HG03558 (cell line): ENCODE measurements around the gene CDK2AP2.
"Not testable (repeated sequence)": the region's sequence is repeated elsewhere in the genome, so short reads cannot be mapped to it uniquely, and the experiment has no call there.

ENCODE experiments used
- ATAC-seq: cut with Tn5 transposase; IDR thresholded peaks from one replicate; pipeline ENCODE4 v1.9.1; 2021; ENCODE audit warnings: moderate number of reproducible peaks; ENCODE audit not compliant: unreplicated experiment; ENCODE audit errors: extremely low read depth

Gene CDK2AP2

DNA sequence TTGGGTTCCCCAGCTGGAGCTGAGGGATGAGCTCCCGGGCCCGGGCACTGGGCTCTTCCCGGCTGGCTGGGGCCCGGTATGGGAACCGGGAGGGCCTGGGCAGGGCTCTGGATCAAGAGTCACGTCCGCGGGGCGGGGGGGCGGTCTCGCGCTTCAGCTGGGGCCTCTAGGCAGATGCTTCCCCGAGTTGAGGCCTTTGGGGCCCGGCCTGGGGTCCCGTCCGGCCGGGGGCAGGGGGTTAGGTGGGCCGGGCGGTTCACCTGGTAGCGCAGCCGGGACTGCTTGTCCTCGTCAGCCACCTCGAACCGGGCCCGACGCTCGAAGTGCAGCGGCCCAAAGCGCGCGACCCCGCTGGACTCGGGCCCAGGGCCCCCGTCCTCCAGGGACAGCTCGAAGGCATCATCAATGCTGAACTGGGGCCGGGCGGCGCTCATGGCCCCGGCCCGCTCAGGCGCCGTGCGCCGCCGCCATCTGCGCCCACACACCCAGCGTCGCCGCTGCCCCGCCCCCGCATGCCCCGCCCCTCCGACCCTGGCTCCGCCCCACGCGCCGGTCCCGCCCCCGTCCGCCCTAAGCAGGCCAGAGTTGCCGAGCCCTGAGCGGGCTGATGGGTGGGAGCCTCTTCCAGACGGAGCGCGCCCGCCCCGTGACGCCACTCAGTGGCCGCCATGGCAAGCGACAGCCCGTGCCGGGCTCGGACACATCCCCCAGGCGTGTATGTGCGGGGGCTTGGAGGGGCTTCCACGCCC is 39.0 kb downstream of the CDK2AP2 start, which contains the start of gene TMEM134:
TMEM134 (minus strand) TSS at position 493 of the 749 bp plus-strand sequence; CDS start at position 434, 59 bp downstream.
- ATAC-seq, result no peak

DNA sequence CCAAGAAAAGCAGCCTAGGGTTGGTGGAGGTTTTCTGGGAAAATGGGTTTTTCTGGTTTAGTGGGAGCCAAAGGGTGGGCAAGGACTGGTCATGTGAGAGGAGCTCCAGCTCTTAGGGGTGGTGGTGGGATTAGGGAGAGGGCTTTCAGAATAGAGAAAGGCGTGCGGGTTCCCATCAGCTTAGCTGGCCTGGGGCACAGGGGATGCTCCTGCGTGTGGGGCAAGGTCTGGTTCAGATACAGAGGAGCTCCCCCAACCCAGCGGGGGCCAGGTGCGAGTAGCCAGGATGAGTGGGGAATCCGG is 39.6 kb downstream of the CDK2AP2 start:
- no peak for ATAC-seq

DNA sequence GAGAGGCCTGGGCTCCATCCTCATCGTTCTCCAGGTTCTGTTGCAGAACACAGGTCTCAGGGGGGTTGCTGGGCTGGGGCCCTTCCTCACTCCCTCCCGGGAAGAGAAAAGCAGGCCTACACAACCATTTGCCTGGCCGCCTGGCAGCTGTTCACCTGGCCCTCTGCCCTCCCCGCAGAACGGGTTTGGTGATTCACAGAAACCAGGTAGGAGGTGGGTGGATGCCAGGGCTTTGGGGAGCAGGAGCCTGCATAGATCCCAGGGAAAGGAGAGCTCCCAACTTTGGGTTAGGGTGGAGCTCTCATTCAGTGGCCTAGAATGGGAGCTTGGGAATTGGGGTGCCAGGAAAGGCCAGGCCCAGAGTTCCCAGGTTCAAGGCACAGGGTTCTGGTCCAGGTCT is 39.9 kb downstream of the CDK2AP2 start:
- no peak for ATAC-seq

DNA sequence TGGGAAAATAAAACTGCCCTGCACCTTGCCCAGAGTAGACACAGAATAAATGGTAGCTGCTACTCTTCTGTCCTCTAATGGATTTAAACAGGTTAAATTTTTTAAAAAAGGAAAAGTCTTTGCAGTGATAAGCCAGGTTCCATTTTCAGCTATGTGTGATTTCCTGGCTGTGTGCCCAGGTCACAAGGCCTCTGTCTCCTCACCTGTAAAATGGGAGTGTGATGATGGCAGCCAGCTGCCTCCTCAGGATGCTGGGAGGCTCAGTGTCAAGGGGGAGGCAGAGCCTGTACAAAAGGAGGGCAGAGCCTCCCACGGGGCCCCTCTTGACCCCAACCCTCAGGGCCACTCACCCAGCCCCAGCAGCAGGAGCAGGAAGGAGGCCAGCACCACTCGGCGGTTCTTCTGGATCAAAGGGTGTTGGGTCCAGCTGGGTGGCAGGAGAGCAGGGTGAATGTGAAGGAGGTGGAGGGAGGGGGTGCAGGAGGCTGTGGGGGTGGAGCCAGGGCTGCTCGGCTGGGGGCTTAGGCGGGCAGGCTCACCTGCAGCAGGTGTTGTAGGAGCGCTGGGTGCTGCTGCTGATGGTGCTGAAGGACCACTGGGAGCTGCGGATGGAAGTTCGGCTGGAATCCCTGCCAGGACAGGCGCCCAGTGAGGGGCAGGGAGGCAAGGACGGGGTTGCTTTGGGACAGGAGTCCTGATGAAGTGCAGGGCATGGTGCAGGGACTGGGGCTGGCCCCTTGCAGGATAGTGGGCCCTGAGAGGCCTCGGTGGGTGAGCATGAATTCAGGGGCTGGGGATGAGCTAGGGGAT is 40.8 kb downstream of the CDK2AP2 start:
- ATAC-seq, result no peak

DNA sequence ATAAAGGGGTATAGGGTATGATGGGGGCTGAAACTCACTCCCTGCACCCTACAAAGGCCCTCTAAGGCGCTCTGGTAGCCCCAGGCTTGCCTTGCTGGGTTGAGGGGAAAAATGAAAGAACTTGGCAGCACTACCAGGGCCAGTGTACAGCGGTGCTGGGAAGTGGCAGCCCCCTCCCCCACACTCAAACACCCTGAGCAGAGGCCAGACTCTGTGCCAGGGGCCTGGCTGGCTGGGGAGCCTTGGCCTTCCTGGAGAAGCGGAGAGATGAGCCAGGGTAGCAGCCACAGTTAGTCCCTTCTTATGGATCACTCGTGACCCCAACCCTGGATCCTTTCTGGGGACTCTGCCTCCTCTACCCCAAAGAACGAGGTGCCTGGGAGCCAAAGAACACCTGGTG is 41.6 kb downstream of the CDK2AP2 start:
- no peak for ATAC-seq

DNA sequence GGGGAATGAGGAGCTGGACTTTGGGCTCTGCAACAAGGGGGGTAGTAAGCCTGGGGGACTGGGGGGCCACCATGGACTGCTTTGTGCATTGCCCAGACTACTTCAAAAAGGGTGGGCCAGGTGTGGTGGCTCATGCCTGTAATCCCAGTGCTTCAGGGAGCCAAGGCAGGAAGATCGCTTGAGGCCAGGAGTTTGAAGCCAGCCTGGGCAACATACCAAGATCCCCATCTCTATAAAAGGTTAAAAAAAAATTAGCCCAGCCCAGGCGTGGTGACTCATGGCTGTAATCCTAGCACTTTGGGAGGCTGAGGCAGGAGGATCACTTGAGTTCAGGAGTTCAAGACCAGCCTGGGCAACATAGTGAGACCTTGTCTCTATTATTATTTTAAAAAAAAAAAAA is 42.4 kb downstream of the CDK2AP2 start:
- not testable (repeated sequence) for ATAC-seq

DNA sequence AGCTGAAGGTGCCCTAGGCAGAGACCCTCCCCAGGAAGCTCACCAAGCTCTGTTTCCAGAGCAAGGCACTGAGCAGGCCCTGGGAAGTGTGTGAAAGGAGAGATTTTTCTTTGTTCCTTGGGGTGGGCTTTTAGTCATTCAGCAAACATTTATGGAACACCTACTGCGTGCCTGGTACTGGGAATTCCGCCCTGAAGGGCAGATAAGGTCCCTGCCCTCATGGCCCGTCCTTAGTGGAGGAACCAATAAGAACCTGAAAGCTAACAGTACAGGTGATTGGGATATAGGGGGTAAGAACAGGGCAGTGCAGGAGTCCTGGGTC is 42.8 kb downstream of the CDK2AP2 start:
- no peak for ATAC-seq

DNA sequence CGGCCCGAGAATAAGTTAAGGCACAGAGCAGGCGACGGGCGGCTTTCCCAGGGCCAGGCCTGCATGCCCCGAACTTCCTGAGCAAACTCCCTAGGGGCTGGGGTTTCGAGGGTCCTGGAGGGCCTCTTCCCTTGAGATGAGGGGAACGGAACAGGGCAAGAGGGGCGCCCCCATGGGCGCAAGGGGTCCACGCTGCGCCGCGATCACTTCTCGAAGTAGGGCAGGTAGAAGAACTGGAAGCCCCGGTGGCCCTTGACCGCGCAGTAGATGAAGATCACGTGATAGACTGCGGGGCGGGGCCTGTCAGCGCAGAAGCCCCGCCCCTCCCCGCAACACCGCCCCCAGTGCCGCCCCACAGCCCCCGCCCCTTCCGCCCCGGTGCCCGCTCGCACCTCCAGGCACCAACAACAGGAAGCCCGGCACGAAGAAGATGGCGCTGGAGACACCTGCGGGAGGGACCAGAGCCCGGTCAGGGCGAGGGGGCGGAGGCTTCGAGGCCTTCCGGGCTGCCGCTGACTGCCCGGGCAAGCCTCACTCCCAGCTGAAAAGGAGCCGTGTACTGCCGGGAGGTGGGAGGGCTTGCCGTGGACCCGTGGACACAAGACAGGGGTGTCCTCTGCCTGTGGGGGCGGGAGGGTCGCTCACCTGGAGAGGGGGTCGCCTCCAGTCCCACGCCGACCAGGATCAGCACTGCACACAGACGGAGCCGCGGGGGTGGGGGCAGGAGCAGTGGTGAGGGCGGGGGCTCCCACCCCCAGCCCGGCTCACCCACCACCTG is 43.4 kb downstream of the CDK2AP2 start:
- ATAC-seq, result no peak

DNA sequence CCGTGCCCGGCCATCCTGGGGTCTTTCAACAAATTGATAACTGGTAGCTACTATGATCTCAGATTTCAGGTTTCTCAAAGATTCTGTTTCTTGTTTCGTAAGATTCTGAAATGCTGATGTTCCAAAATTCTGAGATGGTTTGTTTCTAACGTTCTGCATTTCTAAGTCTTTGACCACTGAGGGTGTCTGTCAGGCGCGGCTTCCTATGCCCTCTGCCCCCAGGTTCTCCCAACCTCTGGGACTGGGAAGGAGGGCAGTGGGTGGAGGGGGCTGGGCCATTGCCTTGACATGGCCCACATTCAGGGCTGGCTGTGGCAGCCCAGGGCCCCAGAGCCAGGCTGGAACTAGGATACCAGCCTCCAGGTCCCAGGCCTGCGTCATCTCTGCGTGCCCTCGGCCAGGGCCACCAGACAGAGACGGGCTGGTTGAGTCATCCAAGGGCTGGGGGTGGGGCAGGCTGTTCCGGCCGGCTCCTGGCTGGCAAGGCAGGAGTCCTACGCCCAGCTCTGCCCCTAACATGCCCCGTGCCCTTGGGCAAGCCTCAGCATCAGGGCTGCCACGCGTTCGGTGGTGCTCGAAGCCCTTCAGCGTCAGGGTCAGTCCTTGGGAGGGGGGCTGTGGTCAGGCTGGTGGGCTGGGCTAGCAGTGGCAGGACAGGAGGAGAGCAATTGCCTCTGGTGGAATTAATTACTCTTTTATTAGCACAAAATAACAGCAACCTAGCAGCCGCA is 44.1 kb downstream of the CDK2AP2 start:
- no peak for ATAC-seq

DNA sequence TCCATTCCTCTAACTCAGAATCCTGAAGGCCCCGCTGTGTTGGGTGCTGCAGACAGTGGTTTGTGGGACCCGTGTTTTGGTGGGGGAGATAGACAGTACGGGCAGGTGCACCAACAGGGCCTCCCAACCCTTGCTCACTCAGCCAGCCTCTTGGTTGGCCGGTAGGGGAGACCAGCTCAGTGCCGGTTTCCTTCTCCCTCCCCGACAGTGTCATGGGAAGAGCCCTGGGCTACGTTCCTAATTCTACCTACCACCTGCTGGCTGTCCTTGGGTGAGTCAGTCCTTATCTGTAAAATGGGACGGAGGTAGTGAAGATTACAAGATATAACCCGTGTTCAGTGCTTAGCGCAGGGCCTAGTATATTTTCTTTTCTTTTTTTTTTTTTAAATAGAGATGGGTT is 44.8 kb downstream of the CDK2AP2 start:
- no peak for ATAC-seq

DNA sequence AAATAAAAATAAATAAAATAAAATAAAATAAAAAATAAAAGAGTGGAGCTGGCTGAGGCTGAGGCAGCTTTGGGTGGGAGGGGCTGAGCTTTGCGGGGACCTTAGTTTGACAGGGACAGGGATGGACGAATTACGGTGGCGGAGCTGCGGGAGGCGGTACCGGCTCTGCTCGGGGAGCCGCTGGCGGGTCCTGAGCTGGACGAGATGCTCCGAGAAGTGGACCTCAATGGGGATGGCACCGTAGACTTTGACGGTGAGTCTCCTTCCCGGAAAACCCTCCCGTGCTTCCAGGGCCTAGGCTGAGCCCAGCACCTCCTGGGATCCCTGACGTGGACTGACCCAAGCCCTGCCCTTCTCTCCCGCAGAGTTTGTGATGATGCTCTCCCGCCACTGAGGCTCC is 49.7 kb downstream of the CDK2AP2 start:
- ATAC-seq, result no peak

DNA sequence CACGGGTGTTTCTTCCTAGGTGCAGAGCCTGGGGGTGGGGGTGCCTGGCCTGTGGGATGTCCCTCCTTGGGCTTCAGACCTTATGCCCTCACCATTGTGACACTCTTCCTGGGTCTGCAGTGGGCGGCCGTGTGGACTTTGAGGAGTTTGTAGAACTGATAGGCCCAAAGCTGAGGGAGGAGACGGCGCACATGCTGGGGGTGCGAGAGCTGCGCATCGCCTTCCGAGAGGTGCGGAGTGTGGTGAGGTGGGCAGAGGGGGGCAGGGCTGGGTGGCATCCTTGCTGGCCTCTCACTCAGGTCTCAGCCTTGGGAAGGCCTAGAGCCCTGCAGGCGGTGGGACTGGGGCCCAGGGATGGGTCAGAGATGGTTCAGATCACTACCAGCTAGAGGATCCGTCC is 50.5 kb downstream of the CDK2AP2 start:
- no peak for ATAC-seq
